ENCODE measurements around the gene KRTAP2-1. TPM values are rescaled to one million over a fixed set of nuclear protein-coding genes. Genes with fewer than 3 reads are reported as not detected.

KRTAP2-1 gene
- polyA plus RNA-seq, 1 experiment: not detected

GRCh38 chr17:41015454-41015853 lies 31.7 kb downstream of the KRTAP2-1 start:
- TF ChIP-seq CTCF (IDR thresholded peaks at IDR 0.05; ENCODE audit: insufficient read depth, low read depth, low read length): no peak
- Histone ChIP-seq H3K36me3 (ENCODE audit: control insufficient read depth, insufficient read depth, low read length) (no peaks in the 10 kb centered on the region), H3K27me3 (ENCODE audit: control insufficient read depth, insufficient read depth, low read length) (no peaks in the 10 kb centered on the region), H3K4me3 (ENCODE audit: low read depth, low read length) (no peak overlapping the region)
- DNase-seq (ENCODE audit: low read depth): no peak
- ChIA-PET CTCF (interaction anchor here (1.0 to 1.3 kb wide), 3 partner anchors 8 to 632 kb away, joined by 3 to 4 read pairs (median 3); no protein-coding TSS in a partner anchor), POLR2A (no interaction called here)

- H3K36me3 ChIP-seq (ENCODE audit: control insufficient read depth, insufficient read depth, low read length): no peaks in the 10 kb centered on the region
- H3K4me3 ChIP-seq (ENCODE audit: low read depth, low read length): no peak overlapping the region
- ChIA-PET CTCF (interaction anchor here (1.0 to 2.0 kb wide), 5 partner anchors 11 to 649 kb away, joined by 3 to 7 read pairs (median 3); partner anchors contain the start of gene KRTAP1-5), POLR2A (interaction anchor here (0.6 to 0.7 kb wide), 2 partner anchors 13 to 86 kb away, joined by 5 read pairs; partner anchors contain the start of gene KRTAP1-5)
- no peak for TF ChIP-seq CTCF (IDR thresholded peaks at IDR 0.05; ENCODE audit: insufficient read depth, low read depth, low read length)
- peak; percentile 71 for DNase-seq (ENCODE audit: low read depth)
- no peaks in the 10 kb centered on the region for H3K27me3 ChIP-seq (ENCODE audit: control insufficient read depth, insufficient read depth, low read length)
These were observed 33.5 kb downstream of the KRTAP2-1 start for GRCh38 chr17:41013606-41014005.

GRCh38 chr17:41013181-41013580 lies 33.9 kb downstream of the KRTAP2-1 start:
- TF ChIP-seq CTCF (IDR thresholded peaks at IDR 0.05; ENCODE audit: insufficient read depth, low read depth, low read length): no peak
- DNase-seq (ENCODE audit: low read depth): peak; percentile 91
- H3K4me3 ChIP-seq (ENCODE audit: low read depth, low read length): no peak overlapping the region
- H3K27me3 ChIP-seq (ENCODE audit: control insufficient read depth, insufficient read depth, low read length): no peaks in the 10 kb centered on the region
- CTCF ChIA-PET: interaction anchor here (1.0 to 2.0 kb wide), 5 partner anchors 11 to 650 kb away, joined by 3 to 7 read pairs (median 3); partner anchors contain the start of gene KRTAP1-5
- H3K36me3 ChIP-seq (ENCODE audit: control insufficient read depth, insufficient read depth, low read length): no peaks in the 10 kb centered on the region
- POLR2A ChIA-PET: interaction anchor here (0.6 kb wide), 1 partner anchor 474 kb away, joined by 14 read pairs; no protein-coding TSS in a partner anchor

GRCh38 chr17:41012326-41013120 lies 34.6 kb downstream of the KRTAP2-1 start:
- no peak overlapping the region for H3K4me3 ChIP-seq (ENCODE audit: low read depth, low read length)
- ChIA-PET POLR2A (interaction anchor here (0.6 kb wide), 1 partner anchor 473 kb away, joined by 14 read pairs; no protein-coding TSS in a partner anchor), CTCF (interaction anchor here (2.0 kb wide), 1 partner anchor 12 kb away, joined by 7 read pairs; no protein-coding TSS in a partner anchor)
- no peak for TF ChIP-seq CTCF (IDR thresholded peaks at IDR 0.05; ENCODE audit: insufficient read depth, low read depth, low read length)
- no peaks in the 10 kb centered on the region for H3K27me3 ChIP-seq (ENCODE audit: control insufficient read depth, insufficient read depth, low read length)
- H3K36me3 ChIP-seq (ENCODE audit: control insufficient read depth, insufficient read depth, low read length): no peaks in the 10 kb centered on the region
- DNase-seq (ENCODE audit: low read depth): no peak

GRCh38 chr17:41010441-41010840 lies 36.7 kb downstream of the KRTAP2-1 start:
- ChIA-PET POLR2A (no interaction called here), CTCF (no interaction called here)
- Histone ChIP-seq H3K36me3 (ENCODE audit: control insufficient read depth, insufficient read depth, low read length) (no peaks in the 10 kb centered on the region), H3K4me3 (ENCODE audit: low read depth, low read length) (no peak overlapping the region), H3K27me3 (ENCODE audit: control insufficient read depth, insufficient read depth, low read length) (no peaks in the 10 kb centered on the region)
- DNase-seq (ENCODE audit: low read depth): no peak
- no peak for TF ChIP-seq CTCF (IDR thresholded peaks at IDR 0.05; ENCODE audit: insufficient read depth, low read depth, low read length)
